ENCODE results near the gene KIF6.

DNA sequence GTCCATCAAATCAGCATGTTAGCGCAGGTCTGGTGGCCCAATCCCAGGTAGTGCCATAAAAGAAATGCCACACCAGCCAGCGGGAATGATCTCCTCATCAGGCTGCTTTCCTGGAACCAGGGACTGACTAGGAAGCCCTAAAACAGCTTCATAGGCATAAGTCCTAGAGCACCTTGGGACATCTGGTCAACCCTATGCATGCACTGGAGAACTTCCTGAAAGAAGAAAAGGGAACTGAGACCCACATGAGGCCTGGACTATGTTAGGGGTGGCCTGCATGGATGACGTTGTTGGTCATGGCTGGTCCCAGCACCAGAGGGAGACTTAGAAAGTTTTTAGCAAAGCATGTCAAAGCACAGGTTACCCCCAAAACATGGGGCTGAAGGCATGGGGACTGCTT is 395.2 kb downstream of the KIF6 start:
- TF ChIP-seq CTCF (IDR thresholded peaks at IDR 0.05; ENCODE audit: insufficient read depth, low read length) (no peak), GABPA (IDR thresholded peaks at IDR 0.05; ENCODE audit: low read depth) (no peak), POLR2AphosphoS5 (IDR thresholded peaks at IDR 0.05; ENCODE audit: low read depth) (no peak)
